GM19328 (cell line): Measurements from ENCODE around the gene POU3F1.

Source experiments
- ATAC-seq: cut with Tn5 transposase; IDR thresholded peaks from one replicate; pipeline ENCODE4 v1.9.1; 2021; ENCODE audit warnings: mild to moderate bottlenecking, moderate library complexity; ENCODE audit not compliant: unreplicated experiment

The POU3F1 gene

DNA sequence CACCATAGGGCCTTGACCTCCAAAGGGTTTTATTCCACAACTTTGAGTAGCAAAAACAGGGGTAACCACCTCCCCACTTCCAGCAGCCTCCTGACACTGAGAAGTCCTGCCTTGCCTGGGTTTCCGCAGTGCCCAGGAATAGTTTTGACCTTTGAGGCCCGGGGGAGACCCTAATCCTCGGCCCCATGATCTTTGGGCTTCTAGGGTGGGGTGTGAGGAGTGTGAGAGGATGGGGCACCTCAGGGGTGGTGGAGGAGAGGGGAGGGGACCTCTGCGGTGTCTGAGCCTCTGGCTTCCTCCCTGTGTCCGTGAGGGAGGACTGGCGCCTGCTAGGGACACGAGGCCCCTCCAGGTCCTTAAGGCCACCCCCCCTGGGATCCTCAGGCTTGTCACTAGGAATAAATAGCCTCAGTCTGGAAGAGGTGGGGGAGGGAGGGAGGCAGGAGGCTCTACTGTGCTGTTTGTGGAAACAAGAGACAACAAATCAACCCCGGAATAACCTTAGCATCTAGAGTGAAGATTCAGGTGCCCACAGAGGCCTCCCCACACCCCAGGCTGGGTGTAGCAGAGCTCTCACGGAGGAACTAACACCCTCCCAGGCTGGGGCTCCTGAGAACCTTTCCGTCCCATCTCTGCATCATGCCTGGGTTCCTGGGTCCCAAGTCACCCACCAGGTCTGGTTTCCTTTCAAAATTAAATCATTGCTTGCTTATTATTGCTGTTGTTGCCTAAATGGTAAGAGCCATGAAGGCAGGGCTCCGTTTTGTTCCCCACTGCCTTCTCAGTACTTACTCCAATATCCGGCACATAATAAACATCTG lies 40.4 kb downstream of the POU3F1 start:
- no peak for ATAC-seq

DNA sequence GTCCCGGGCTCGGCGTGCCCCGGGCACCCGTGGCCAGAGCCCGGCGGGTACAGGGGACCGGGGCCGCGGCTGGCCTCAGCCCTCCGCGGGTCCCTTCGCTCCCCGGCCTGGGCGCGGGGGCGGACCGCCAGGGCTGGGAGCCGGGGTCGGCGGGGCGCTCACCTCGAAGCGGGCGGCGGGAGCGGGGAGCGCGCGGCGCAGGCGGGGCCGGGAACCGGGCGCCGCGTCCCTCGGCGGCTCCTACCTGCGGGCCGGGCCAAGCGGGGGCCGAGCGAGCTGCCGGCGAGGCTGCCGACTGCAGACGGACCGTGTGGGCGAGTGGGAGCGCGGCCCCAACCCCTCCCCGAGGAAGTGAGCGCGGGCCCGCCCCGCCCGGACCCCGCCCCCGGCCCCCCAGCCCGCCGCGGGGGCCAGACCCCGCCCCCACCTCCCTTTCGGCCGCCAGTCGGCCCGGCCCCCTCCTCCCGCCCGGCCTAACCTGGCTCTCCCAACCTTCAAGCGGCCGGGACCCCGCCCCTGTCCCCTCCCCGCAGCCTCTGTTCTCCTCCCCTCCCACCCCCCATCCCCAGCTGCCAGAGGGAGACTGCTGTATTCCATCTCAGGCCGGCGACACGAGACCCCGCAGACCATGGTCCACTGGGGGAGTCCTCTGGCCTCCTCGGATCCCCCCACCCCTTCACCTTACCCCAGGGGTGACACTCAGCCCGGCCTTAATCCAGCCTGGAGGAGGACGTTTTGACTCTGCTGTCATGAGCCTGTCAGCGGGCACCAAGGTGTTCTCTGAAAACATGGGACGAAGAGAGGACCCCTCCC lies 41.2 kb downstream of the POU3F1 start, which contains the start of gene FHL3:
Gene FHL3 (minus strand): TSS at position 320 of the 813 bp plus-strand sequence. CDS start 6,102 bp downstream, outside the sequence.
- ATAC-seq, result no peak

- ATAC-seq, result no peak
Observed at GRCh38 chr1:38004284-38005108, 42.1 kb downstream of the POU3F1 start.

DNA sequence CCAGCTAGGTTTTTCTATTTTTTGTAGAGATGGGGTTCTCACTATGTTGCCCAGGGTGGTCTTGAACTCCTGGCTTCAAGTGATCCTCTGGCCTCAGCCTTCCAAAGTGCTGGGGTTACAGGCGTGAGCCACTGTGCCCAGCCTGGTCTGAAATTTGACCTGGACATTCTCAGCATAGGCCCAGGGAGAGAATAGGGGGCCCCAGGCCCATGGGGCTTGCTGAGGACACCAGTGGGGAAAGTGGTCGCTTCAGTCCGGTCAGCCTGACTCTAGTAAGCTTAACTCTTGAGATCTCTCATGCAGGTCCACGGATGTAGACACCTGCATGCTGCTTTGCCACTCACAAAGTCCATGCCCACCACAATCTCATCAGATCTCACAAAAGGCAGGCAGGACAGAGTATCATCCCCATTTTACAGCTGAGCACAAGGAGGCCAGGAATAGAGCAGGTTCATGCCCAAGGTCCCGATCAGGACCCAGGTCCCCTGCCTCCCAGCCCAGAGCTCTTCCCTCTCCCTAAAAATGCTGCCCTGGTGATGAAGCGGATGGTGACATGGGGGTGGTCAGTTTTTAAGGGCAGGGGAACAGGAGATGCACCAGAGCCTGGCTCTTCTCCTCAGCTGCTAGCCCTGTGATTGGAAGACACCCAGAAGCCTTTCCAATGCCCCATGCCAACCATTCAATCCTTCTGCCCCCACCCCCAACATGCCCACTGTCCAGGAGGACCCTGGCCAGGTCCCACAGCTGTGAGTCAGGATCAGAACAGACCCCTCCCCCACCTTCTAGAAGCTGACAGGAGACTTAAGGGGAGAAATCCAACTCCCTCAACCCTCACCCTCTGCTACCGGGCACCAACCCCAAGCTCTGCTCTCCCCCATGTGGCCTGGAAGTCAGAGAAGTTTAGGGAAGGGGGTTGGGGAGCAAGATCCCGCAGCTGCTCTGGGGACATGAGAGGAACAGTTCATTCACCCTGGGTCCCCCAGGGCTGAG lies 43.0 kb downstream of the POU3F1 start:
- no peak for ATAC-seq

- no peak for ATAC-seq
Observed at GRCh38 chr1:38000529-38001455, 45.8 kb downstream of the POU3F1 start.

GRCh38 chr1:38000233-38000528 lies 46.4 kb downstream of the POU3F1 start:
- ATAC-seq, result no peak

DNA sequence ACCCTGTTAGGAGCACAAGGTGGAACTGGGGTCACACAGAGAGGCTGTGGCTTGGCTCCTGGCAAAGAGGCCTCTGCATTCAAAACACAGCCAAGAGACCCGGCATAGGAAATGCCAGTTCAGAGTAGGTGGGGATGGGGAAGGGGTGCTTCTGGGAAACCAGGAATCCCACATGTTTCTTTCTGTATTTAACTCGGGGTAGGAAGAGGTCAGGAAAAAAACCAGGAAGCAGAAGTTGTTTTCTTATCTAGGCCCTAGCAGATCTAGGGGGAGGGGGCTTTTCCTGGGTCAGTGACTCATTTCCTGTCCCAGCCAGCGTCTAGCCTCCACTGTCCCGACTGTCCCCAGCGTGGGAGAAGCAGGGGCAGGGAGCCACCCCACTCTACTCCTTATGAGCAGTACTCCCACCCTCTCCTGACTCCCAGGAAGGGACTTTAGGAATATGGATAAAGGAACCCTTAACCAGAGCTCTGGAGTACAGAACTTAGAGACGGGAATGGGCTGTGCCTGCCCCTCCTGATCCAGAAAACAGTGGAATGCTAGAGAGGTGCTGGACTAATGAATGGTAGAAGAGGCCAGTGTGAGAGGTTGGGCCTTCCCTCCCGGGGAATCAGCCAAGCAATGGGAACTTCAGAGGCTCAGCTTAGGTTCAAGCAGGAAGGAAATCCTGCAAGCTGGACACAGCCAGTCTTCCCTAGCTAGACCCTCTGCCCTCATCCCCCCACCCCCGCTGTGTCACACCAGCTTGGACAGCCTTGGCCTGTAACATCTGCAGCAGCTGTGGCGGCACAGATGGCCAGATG lies 47.0 kb downstream of the POU3F1 start:
- ATAC-seq, result no peak

DNA sequence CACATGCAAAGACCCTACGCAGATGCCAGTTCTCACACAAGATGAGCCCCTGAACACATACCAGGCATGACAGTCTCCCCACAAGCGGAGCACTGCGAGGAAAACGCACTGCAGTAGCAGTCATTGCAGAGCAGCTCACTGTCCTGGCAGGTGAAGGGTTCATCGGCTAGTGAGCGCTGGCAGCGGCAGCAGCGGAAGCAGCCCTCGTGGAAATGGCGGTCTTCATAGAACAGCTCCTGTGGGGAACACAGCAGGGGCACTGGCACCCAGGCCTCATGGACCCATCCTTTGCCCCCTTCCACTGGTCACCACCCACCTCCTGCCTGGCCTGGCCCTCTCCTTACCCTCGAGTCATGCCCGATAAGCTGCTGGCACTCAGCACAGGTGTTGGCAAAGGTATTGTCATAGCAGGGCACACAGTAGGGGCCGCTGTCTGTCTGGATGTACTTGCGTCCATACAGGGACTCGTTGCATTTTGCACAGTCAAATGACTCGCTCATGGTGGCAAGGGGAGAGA lies 47.6 kb downstream of the POU3F1 start:
- ATAC-seq, result no peak

DNA sequence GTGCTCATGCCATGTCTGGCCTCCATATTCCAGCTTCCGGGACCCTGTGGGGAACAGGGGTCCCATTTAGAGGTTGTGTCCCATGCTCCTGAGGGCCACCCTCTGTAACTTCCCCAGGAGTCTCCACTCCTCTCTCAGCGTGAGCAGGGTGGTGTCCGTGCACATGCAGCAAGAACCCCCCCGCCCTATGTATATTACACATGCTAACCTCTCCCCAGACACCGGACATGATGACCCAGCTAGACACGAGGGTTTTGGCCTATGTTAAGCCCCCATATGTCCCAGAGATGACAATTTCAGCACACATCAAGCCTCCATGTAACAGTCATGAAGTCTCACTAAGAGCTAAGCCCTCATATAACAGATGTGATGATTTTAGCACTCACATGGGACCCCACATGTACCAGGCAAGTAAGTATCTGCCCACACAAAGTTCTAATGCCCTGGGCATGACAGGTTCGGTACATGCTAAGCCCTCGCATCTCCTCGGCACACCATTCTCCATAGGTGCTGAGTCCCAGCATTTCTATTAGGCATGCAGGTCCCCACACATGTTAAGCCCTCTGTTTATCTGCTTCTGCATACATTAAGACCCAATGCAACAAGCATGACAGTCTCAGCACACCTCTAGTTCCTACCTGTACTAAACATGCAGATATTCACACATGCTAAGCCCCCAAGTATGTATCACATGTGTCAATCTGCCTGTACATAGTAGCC lies 48.3 kb downstream of the POU3F1 start:
- no peak for ATAC-seq

GRCh38 chr1:37997256-37998088 lies 49.1 kb downstream of the POU3F1 start:
- no peak for ATAC-seq

DNA sequence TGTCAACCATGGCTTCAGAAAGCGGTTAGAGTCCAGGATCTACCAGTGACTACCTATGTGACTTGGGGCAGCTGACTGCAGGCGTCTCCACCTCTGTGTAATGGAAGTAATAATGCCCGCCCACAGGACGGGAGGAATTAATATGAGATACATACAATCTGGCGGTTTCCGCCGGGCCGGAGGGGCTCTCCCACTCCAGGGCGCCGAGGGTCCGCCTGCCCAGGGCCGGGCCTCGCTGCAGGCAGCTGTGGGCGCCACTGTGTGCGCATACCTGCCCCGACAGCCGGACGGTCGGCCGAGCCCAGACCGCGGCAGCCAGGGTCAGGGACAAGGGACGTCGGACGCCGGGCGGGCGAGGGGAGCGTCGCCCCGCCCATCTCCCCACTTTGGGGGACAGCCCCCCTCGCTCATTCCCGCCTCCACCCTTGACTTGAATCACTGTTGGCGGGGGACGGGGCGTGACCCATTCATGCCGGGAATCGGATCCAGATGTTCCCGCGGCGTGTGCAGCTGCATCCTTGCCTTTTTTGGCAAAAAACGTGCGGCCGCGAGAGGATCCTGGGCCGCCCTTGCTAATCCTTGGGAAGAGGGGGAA lies 50.7 kb downstream of the POU3F1 start:
- no peak for ATAC-seq

- no peak for ATAC-seq
Observed at GRCh38 chr1:37994886-37995566, 51.6 kb downstream of the POU3F1 start.
